Measurements from ENCODE around the gene IL12RB2.

Gene IL12RB2

GRCh38 chr1:67418839-67419586 is 111.3 kb downstream of the IL12RB2 start:
- CTCF ChIA-PET: interaction anchor here (0.9 to 3.3 kb wide), 5 partner anchors 8 to 105 kb away, joined by 3 to 9 read pairs (median 6); partner anchors contain the start of gene SERBP1
- TF ChIP-seq CTCF (IDR thresholded peaks at IDR 0.05; ENCODE audit: control extremely low read depth, extremely low read depth, low read depth, missing control alignments): no peak
- DNase-seq (ENCODE audit: extremely low spot score): no peak
- POLR2A ChIA-PET: interaction anchor here (1.9 kb wide), 1 partner anchor 11 kb away, joined by 5 read pairs; no protein-coding TSS in a partner anchor

- TF ChIP-seq CTCF (IDR thresholded peaks at IDR 0.05; ENCODE audit: control extremely low read depth, extremely low read depth, low read depth, missing control alignments): no peak
- POLR2A ChIA-PET: interaction anchor here (1.7 kb wide), 1 partner anchor 13 kb away, joined by 6 read pairs; no protein-coding TSS in a partner anchor
- no peak for DNase-seq (ENCODE audit: extremely low spot score)
- CTCF ChIA-PET: interaction anchor here (1.0 to 1.3 kb wide), 2 partner anchors 9 to 17 kb away, joined by 3 read pairs; no protein-coding TSS in a partner anchor
Observed at GRCh38 chr1:67420835-67421492, 113.3 kb downstream of the IL12RB2 start.

- ChIA-PET POLR2A (interaction anchor here (1.1 kb wide), 1 partner anchor 10 kb away, joined by 4 read pairs; no protein-coding TSS in a partner anchor), CTCF (interaction anchor here (0.6 to 1.8 kb wide), 5 partner anchors 10 to 260 kb away, joined by 3 to 9 read pairs (median 4); no protein-coding TSS in a partner anchor)
- TF ChIP-seq CTCF (IDR thresholded peaks at IDR 0.05; ENCODE audit: control extremely low read depth, extremely low read depth, low read depth, missing control alignments): no peak
- no peak for DNase-seq (ENCODE audit: extremely low spot score)
Observed at GRCh38 chr1:67427465-67427864, 119.8 kb downstream of the IL12RB2 start.

- no peak for DNase-seq (ENCODE audit: extremely low spot score)
- CTCF ChIA-PET: interaction anchor here (1.1 to 1.8 kb wide), 3 partner anchors 15 to 261 kb away, joined by 3 to 5 read pairs (median 4); no protein-coding TSS in a partner anchor
Observed at GRCh38 chr1:67427947-67428346, 120.3 kb downstream of the IL12RB2 start.

GRCh38 chr1:67429011-67429527 is 121.4 kb downstream of the IL12RB2 start:
- peak; percentile 23 for DNase-seq (ENCODE audit: extremely low spot score)
- ChIA-PET POLR2A (interaction anchor here (0.6 to 1.5 kb wide), 3 partner anchors 13 to 83 kb away, joined by 3 to 4 read pairs (median 3); no protein-coding TSS in a partner anchor), CTCF (interaction anchor here (0.7 to 4.8 kb wide), 9 partner anchors 8 to 505 kb away, joined by 3 to 29 read pairs (median 5); partner anchors contain the start of genes DNAI4 and MIER1)
- no peak for TF ChIP-seq CTCF (IDR thresholded peaks at IDR 0.05; ENCODE audit: control extremely low read depth, extremely low read depth, low read depth, missing control alignments)

More at GRCh38 chr1:67427947-67428346, 120.3 kb downstream of the IL12RB2 start:
- POLR2A ChIA-PET: interaction anchor here (1.1 kb wide), 1 partner anchor 11 kb away, joined by 4 read pairs; no protein-coding TSS in a partner anchor
- TF ChIP-seq CTCF (IDR thresholded peaks at IDR 0.05; ENCODE audit: control extremely low read depth, extremely low read depth, low read depth, missing control alignments): no peak
